GM12878 (cell line): ENCODE data around the gene SPATC1L. TPM values are rescaled to one million over a fixed set of nuclear protein-coding genes. Genes with fewer than 3 reads are reported as not detected.

ENCODE experiments used
- ATAC-seq: fragments of 200-7000 bp; cut with Tn5 transposase; 3 replicates; pipeline ENCODE4 v1.9.1; 2020; ENCODE audit warnings: mild to moderate bottlenecking, moderate library complexity
- BruUV-seq: library from RNA; stranded (reverse); fragments of 400-500 nt; replicated peaks from 2 replicates; lab custom pipeline; 2021; lab: Mats Ljungman, UMichigan
- CTCF ChIA-PET: fragments of 300-600 bp; sonication (Branson Sonifier 250); formaldehyde crosslinking; extraction: SDS; loops from one replicate; lab custom pipeline; 2021; ENCODE audit warnings: inconsistent platforms; lab: Yijun Ruan, JAX
- POLR2A ChIA-PET: fragments of 350-600 bp; formaldehyde crosslinking; extraction: SDS; loops from one replicate; lab custom pipeline; 2021; ENCODE audit warnings: inconsistent platforms; lab: Charles Lee
- RAD21 ChIA-PET: fragments of 300-600 bp; sonication (Branson Sonifier 250); formaldehyde crosslinking; loops from one replicate; lab custom pipeline; 2023; ENCODE audit warnings: antibody characterized with exemption; ENCODE audit not compliant: unreplicated experiment; lab: Charles Lee
- SMC1A ChIA-PET: fragments of 300-600 bp; sonication (Branson Sonifier 250); formaldehyde crosslinking; loops from one replicate; lab custom pipeline; 2023; ENCODE audit not compliant: unreplicated experiment, uncharacterized antibody; lab: Charles Lee
- DNase-seq: peaks from one replicate; pipeline ENCODE4 v3.0.0-alpha.2; 2011; ENCODE audit warnings: low read depth, low spot score
- FAIRE-seq: peaks from 3 replicates; lab custom pipeline; 2011; peaks lifted over from hg19 to GRCh38; lab: Jason Lieb, UNC
- H2AFZ ChIP-seq: 2 replicates; pipeline ENCODE4 v1.6.0; 2011; ENCODE audit warnings: low read depth, low read length, control low read depth; ENCODE audit not compliant: control insufficient read depth
- H3K27ac ChIP-seq: 2 replicates; pipeline ENCODE4 v1.5.1; 2011; ENCODE audit warnings: control low read depth; ENCODE audit not compliant: control insufficient read depth, insufficient read depth
- H3K27me3 ChIP-seq, 2 experiments: replicated peaks in 1 of 2; 2 replicates each; pipeline versions ENCODE4 v1.6.0 to v1.6.1; 2011; ENCODE audit warnings: low read length in 1 of 2; ENCODE audit not compliant: control insufficient read depth in 2 of 2, insufficient read depth in 2 of 2
- H3K36me3 ChIP-seq, 2 experiments: 2 replicates each; pipeline ENCODE4 v1.5.1; 2011; ENCODE audit warnings: low read length in 1 of 2; ENCODE audit not compliant: control insufficient read depth in 2 of 2, insufficient read depth in 2 of 2
- H3K4me1 ChIP-seq: 2 replicates; pipeline ENCODE4 v1.6.1; 2011; ENCODE audit warnings: mild to moderate bottlenecking, low read length, moderate library complexity, mixed read lengths; ENCODE audit not compliant: control insufficient read depth, insufficient read depth
- H3K4me2 ChIP-seq: 2 replicates; pipeline ENCODE4 v1.6.0; 2011; ENCODE audit warnings: control low read depth; ENCODE audit not compliant: control insufficient read depth, insufficient read depth
- H3K4me3 ChIP-seq: fragments of 200-600 bp; sonication (generic); 2 replicates; pipeline ENCODE4 v1.5.1; 2016
- H3K79me2 ChIP-seq: 2 replicates; pipeline ENCODE4 v1.6.0; 2011; ENCODE audit warnings: low read length; ENCODE audit not compliant: control insufficient read depth, insufficient read depth
- H3K9ac ChIP-seq: 2 replicates; pipeline ENCODE4 v1.8.0; 2011; ENCODE audit warnings: low read length, control low read depth, mixed read lengths; ENCODE audit not compliant: control insufficient read depth, insufficient read depth
- H3K9me3 ChIP-seq: replicated peaks from 3 replicates; pipeline ENCODE4 v1.5.1; 2011; ENCODE audit warnings: mild to moderate bottlenecking, low read length; ENCODE audit not compliant: control insufficient read depth, insufficient read depth
- H4K20me1 ChIP-seq: 2 replicates; pipeline ENCODE4 v1.6.0; 2011; ENCODE audit not compliant: control insufficient read depth, insufficient read depth
- CBX3 ChIP-seq: fragments of 200-600 bp; sonication (generic); IDR thresholded peaks from 2 replicates; pipeline ENCODE4 v1.6.1; 2016; ENCODE audit warnings: low read depth, borderline replicate concordance
- DPF2 ChIP-seq: fragments of 450-650 bp; IDR thresholded peaks from 2 replicates; pipeline ENCODE4 v1.6.1; 2017; ENCODE audit warnings: mild to moderate bottlenecking
- FOXK2 ChIP-seq: fragments of 450-650 bp; IDR thresholded peaks from 2 replicates; pipeline ENCODE4 v1.6.1; 2017; ENCODE audit warnings: mild to moderate bottlenecking, moderate library complexity
- NFIC ChIP-seq: IDR thresholded peaks from 2 replicates; pipeline ENCODE4 v1.6.1; 2012; ENCODE audit warnings: low read depth, mild to moderate bottlenecking, inconsistent platforms, low read length, moderate library complexity
- POLR2A ChIP-seq: IDR thresholded peaks from 2 replicates; pipeline ENCODE4 v1.6.1; 2011; ENCODE audit warnings: low read depth, mild to moderate bottlenecking, low read length
- SP1 ChIP-seq: IDR thresholded peaks from one replicate; pipeline ENCODE4 v1.6.1; 2011; ENCODE audit warnings: low read depth, low read length
- TCF12 ChIP-seq: IDR thresholded peaks from 2 replicates; pipeline ENCODE4 v1.6.1; 2011; ENCODE audit warnings: low read depth, mild to moderate bottlenecking, low read length
- WGBS: methylation state at CpG from one replicate; pipeline ENCODE4 v1.1.6; 2016; ENCODE audit warnings: low lambda C conversion rate; ENCODE audit not compliant: insufficient replicate concordance, insufficient coverage; ENCODE audit errors: missing lambda C conversion rate; 5-methylcytosine and 5-hydroxymethylcytosine counted together
- in situ Hi-C: fragments of 300-500 bp; cut with MboI; formaldehyde crosslinking; loops from 9 replicates; pipeline ENCODE4 v1.14.3; 2018; ENCODE audit warnings: mixed read lengths
- intact Hi-C: fragments of 100-400 bp; cut with micrococcal nuclease; formaldehyde crosslinking; loops from one replicate; pipeline ENCODE4 v1.14.2; 2022; ENCODE audit not compliant: unreplicated experiment
- polyA plus RNA-seq, 11 experiments: library from polyadenylated mRNA; depleted of rRNA in 4 of 11; unstranded in 6 of 11; stranded (reverse) in 5 of 11; fragments of >200 nt; fragmentation: Nextera tagmentation in 4 of 11; fragmentation: Illumina TruSeq in 1 of 11; extraction: Ambion mirVana in 4 of 11; extraction: Trizol in 1 of 11; gene quantifications; 1 replicate in 1 of 11; 2 replicates in 10 of 11; pipeline versions ENCODE4 v1.2.1 to v1.2.3, GENCODE V29; 2011 to 2016; ENCODE audit warnings: inconsistent platforms in 2 of 11, missing spikeins in 2 of 11, low read depth in 1 of 11
- total RNA-seq, 4 experiments: library from RNA; depleted of rRNA in 3 of 4; stranded (reverse); fragments of >200 nt in 3 of 4; fragmentation: Illumina TruSeq in 1 of 4; extraction: Trizol in 1 of 4; gene quantifications; 2 replicates each; pipeline versions ENCODE4 v1.2.1 to v1.2.3, GENCODE V29; 2013 to 2021
- TF ChIP-seq, protein P1 (sequence below): fragments of 450-650 bp; IDR thresholded peaks from 2 replicates; pipeline ENCODE4 v1.6.1; 2017; ENCODE audit warnings: low read depth, mild to moderate bottlenecking, moderate library complexity
- TF ChIP-seq, protein P2 (sequence below): fragments of 150-350 bp; IDR thresholded peaks from 2 replicates; pipeline ENCODE4 v1.6.1; 2014; ENCODE audit warnings: mild to moderate bottlenecking, low read depth, low read length
- TF ChIP-seq, protein P3 (sequence below): fragments of 450-650 bp; formaldehyde crosslinking; IDR thresholded peaks from 2 replicates; pipeline ENCODE4 v1.4.0; 2020; ENCODE audit warnings: mild to moderate bottlenecking, moderate library complexity
- TF ChIP-seq, protein P4 (sequence below), 3 experiments: IDR thresholded peaks in 2 of 3; conservative IDR thresholded peaks in 1 of 3; 2 replicates each; pipeline ENCODE4 v1.5.1; 2011; ENCODE audit warnings: low read depth in 3 of 3, low read length in 3 of 3, mild to moderate bottlenecking in 3 of 3, control low read depth in 2 of 3, moderate library complexity in 2 of 3, inconsistent platforms in 1 of 3, mixed read lengths in 1 of 3; ENCODE audit not compliant: control insufficient read depth in 2 of 3, insufficient read depth in 1 of 3; ENCODE audit errors: extremely low read depth in 1 of 3

SPATC1L gene
- total and polyA plus RNA-seq, 10 of the 15 experiments (the other 5 are each of a cell fraction or from before 2014, with no cell fraction given) = 1.4 to 16.0 (median 7.0) TPM; not detected in 2

DNA sequence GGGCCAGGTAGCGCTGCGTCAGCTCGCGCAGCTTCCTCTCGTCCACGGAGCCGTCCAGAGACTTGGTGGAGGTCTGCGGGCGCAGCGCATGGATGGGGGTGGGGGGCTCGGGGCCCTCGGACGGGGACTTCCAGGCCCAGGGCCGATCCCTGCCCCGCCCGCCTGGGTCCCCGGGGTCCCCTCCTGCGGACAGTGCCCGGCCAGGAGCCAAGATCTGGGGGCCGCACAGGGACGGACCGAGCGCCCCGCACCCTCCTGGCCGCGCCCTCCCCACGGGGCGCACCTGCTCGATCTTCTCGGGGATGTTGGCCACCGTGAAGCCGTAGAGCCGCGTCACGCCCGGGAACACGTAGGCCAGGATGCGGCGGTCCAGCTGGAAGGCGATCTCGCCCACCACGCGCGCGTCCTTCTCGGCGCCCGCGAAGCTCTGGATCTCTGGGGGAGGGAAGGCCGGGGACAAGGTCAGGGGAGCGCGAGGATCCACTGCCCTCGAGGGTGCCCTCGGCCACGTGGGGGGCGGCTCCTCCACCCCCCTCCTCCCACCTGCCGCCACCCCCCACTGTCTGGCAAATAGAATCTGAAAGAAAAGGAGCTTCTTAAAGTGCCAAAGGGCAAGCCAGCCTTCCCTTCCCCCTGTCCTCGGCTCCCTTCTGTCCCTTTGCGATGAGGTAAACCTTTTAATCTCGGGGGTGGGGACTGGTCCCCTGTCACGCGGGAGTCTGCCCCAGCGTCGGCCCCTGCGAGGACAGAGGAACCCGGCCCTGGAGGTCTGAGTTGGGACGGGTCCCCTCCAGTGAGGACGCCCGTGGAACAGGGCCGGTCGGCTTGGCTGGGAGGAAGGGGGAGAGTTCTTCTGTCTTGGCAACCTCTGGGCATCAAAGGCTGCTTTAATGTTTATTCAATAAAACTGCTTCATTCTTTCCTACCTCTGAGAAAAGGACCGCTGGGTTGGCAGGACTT is 22.3 kb downstream of the SPATC1L start:
- in situ Hi-C loops = no loop called here
- TF ChIP-seq POLR2A (no peak), DPF2 (no peak), CBX3 (no peak), SP1 (no peak), NFIC (no peak), TCF12 (no peak), FOXK2 (no peak)
- TF ChIP-seq, protein P1, sequence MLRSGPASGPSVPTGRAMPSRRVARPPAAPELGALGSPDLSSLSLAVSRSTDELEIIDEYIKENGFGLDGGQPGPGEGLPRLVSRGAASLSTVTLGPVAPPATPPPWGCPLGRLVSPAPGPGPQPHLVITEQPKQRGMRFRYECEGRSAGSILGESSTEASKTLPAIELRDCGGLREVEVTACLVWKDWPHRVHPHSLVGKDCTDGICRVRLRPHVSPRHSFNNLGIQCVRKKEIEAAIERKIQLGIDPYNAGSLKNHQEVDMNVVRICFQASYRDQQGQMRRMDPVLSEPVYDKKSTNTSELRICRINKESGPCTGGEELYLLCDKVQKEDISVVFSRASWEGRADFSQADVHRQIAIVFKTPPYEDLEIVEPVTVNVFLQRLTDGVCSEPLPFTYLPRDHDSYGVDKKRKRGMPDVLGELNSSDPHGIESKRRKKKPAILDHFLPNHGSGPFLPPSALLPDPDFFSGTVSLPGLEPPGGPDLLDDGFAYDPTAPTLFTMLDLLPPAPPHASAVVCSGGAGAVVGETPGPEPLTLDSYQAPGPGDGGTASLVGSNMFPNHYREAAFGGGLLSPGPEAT = no peak
- TF ChIP-seq, protein P2, sequence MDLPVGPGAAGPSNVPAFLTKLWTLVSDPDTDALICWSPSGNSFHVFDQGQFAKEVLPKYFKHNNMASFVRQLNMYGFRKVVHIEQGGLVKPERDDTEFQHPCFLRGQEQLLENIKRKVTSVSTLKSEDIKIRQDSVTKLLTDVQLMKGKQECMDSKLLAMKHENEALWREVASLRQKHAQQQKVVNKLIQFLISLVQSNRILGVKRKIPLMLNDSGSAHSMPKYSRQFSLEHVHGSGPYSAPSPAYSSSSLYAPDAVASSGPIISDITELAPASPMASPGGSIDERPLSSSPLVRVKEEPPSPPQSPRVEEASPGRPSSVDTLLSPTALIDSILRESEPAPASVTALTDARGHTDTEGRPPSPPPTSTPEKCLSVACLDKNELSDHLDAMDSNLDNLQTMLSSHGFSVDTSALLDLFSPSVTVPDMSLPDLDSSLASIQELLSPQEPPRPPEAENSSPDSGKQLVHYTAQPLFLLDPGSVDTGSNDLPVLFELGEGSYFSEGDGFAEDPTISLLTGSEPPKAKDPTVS = no peak
- TF ChIP-seq, protein P3, sequence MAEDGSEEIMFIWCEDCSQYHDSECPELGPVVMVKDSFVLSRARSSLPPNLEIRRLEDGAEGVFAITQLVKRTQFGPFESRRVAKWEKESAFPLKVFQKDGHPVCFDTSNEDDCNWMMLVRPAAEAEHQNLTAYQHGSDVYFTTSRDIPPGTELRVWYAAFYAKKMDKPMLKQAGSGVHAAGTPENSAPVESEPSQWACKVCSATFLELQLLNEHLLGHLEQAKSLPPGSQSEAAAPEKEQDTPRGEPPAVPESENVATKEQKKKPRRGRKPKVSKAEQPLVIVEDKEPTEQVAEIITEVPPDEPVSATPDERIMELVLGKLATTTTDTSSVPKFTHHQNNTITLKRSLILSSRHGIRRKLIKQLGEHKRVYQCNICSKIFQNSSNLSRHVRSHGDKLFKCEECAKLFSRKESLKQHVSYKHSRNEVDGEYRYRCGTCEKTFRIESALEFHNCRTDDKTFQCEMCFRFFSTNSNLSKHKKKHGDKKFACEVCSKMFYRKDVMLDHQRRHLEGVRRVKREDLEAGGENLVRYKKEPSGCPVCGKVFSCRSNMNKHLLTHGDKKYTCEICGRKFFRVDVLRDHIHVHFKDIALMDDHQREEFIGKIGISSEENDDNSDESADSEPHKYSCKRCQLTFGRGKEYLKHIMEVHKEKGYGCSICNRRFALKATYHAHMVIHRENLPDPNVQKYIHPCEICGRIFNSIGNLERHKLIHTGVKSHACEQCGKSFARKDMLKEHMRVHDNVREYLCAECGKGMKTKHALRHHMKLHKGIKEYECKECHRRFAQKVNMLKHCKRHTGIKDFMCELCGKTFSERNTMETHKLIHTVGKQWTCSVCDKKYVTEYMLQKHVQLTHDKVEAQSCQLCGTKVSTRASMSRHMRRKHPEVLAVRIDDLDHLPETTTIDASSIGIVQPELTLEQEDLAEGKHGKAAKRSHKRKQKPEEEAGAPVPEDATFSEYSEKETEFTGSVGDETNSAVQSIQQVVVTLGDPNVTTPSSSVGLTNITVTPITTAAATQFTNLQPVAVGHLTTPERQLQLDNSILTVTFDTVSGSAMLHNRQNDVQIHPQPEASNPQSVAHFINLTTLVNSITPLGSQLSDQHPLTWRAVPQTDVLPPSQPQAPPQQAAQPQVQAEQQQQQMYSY (CRISPR knock-in tag) = no peak
- TF ChIP-seq, protein P4, sequence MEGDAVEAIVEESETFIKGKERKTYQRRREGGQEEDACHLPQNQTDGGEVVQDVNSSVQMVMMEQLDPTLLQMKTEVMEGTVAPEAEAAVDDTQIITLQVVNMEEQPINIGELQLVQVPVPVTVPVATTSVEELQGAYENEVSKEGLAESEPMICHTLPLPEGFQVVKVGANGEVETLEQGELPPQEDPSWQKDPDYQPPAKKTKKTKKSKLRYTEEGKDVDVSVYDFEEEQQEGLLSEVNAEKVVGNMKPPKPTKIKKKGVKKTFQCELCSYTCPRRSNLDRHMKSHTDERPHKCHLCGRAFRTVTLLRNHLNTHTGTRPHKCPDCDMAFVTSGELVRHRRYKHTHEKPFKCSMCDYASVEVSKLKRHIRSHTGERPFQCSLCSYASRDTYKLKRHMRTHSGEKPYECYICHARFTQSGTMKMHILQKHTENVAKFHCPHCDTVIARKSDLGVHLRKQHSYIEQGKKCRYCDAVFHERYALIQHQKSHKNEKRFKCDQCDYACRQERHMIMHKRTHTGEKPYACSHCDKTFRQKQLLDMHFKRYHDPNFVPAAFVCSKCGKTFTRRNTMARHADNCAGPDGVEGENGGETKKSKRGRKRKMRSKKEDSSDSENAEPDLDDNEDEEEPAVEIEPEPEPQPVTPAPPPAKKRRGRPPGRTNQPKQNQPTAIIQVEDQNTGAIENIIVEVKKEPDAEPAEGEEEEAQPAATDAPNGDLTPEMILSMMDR (IDR thresholded peaks at IDR 0.05 in 2 of 3, conservative IDR thresholded peaks at IDR 0.05 in 1 of 3; ENCODE audit: control insufficient read depth in 2 of 3, extremely low read depth in 1 of 3, insufficient read depth in 1 of 3, low read depth in 3 of 3, low read length in 3 of 3) = no peak

More for the DNA sequence above, 22.3 kb downstream of the SPATC1L start:
- no peaks in the 10 kb centered on the region; the same call in 2 of the 3 replicates for H3K9me3 ChIP-seq
- DNase-seq = no peak
- H3K27ac ChIP-seq = no peak overlapping the region
- CTCF ChIA-PET = no interaction called here
- RAD21 ChIA-PET = no interaction called here
- H3K9ac ChIP-seq = no peak overlapping the region
- no peak for FAIRE-seq
- ATAC-seq = no peak
- H4K20me1 ChIP-seq = no peaks in the 10 kb centered on the region
- 93% methylated on average over 39 of the region's 72 CpGs for WGBS
- H3K79me2 ChIP-seq = no peaks in the 10 kb centered on the region
- H3K4me3 ChIP-seq = no peak overlapping the region
- intact Hi-C loops = no loop called here
- H2AFZ ChIP-seq = no peak overlapping the region
- BruUV-seq = no TSS peak
- H3K36me3 ChIP-seq = no peaks in the 10 kb centered on the region
- SMC1A ChIA-PET = no interaction called here
- no peaks in the 10 kb centered on the region for H3K4me1 ChIP-seq
- POLR2A ChIA-PET = interaction anchor here (0.6 kb wide), 2 partner anchors 12 to 128 kb away, joined by 3 to 4 read pairs; no protein-coding TSS in a partner anchor
- H3K4me2 ChIP-seq = no peak overlapping the region
- no peaks in the 10 kb centered on the region for H3K27me3 ChIP-seq
